Sigmoid colon (tissue), 7 donors: ENCODE results near the gene COL15A1. TPM values are rescaled to one million over a fixed set of nuclear protein-coding genes. Genes with fewer than 3 reads are reported as not detected.
"Not testable (repeated sequence)": the region's sequence is repeated elsewhere in the genome, so short reads cannot be mapped to it uniquely, and the experiment has no call there.

Experiments
- DNase-seq: peaks from one replicate; pipeline ENCODE4 v3.0.0-alpha.2; 2019
- H3K27ac ChIP-seq, 4 donors: fragments of 200-600 bp; sonication (generic); one replicate each; pipeline ENCODE4 v1.5.1; 2016 to 2019; ENCODE audit warnings: mild to moderate bottlenecking in 1 of 4
- H3K27me3 ChIP-seq, 3 donors: fragments of 200-600 bp; sonication (generic); one replicate each; pipeline ENCODE4 v1.5.1; 2019; ENCODE audit warnings: mild to moderate bottlenecking in 1 of 3
- H3K36me3 ChIP-seq, 4 donors: fragments of 200-600 bp; sonication (generic); one replicate each; pipeline ENCODE4 v1.5.1; 2016 to 2019
- H3K4me1 ChIP-seq, 4 donors: fragments of 200-600 bp; sonication (generic); one replicate each; pipeline ENCODE4 v1.5.1; 2017 to 2019
- H3K4me3 ChIP-seq, 4 donors: fragments of 200-600 bp; sonication (generic); one replicate each; pipeline ENCODE4 v1.5.1; 2017 to 2019; ENCODE audit warnings: mild to moderate bottlenecking in 2 of 4, moderate library complexity in 1 of 4
- H3K9me3 ChIP-seq, 4 donors: fragments of 200-600 bp in 3 of 4; sonication (generic) in 3 of 4; one replicate each; pipeline versions ENCODE4 v1.5.1 to v1.6.1; 2013 to 2019
- CTCF ChIP-seq, 4 experiments: fragments of 450-650 bp in 3 of 4; fragments of 200-600 bp in 1 of 4; IDR thresholded peaks; one replicate each; pipeline ENCODE4 v1.5.1; 2016 to 2019; ENCODE audit warnings: antibody characterized with exemption in 4 of 4, mild to moderate bottlenecking in 3 of 4, moderate library complexity in 2 of 4
- EP300 ChIP-seq, 4 donors: sonication (generic); formaldehyde crosslinking; IDR thresholded peaks; one replicate each; pipeline ENCODE4 v1.6.1; 2017; ENCODE audit warnings: antibody characterized with exemption in 4 of 4
- POLR2A ChIP-seq, 2 donors: fragments of 450-650 bp; IDR thresholded peaks; one replicate each; pipeline ENCODE4 v1.6.1; 2016; ENCODE audit warnings: antibody characterized with exemption in 2 of 2, mild to moderate bottlenecking in 2 of 2, moderate library complexity in 2 of 2
- POLR2AphosphoS5 ChIP-seq, 4 donors: sonication (generic); formaldehyde crosslinking; IDR thresholded peaks; one replicate each; pipeline ENCODE4 v1.6.1; 2017; ENCODE audit warnings: antibody characterized with exemption in 4 of 4
- WGBS, 2 donors: extraction: QIAGEN DNeasy Blood & Tissue Kit; methylation state at CpG; one replicate each; pipeline ENCODE4 v1.1.7; 2013; 5-methylcytosine and 5-hydroxymethylcytosine counted together
- intact Hi-C: fragments of 100-400 bp; cut with DNase I; formaldehyde crosslinking; loops from one replicate; pipeline ENCODE4 v1.15.1; 2023
- polyA plus RNA-seq, 3 donors: library from polyadenylated mRNA; stranded (reverse); fragments of 200-250 nt; gene quantifications; one replicate each; pipeline ENCODE4 v1.2.3, GENCODE V29; 2013
- total RNA-seq, 4 donors: library from RNA; depleted of rRNA; stranded (reverse); fragments of >200 nt; gene quantifications; one replicate each; pipeline ENCODE4 v1.1.0, GENCODE V29; 2016
- donor health status: healthy with polysubstance abuse.
- donor health status: Bipolar disorder and iron deficiency.
- donor health status: healthy.

Gene COL15A1
- total and polyA plus RNA-seq, 7 donors = under 0.01 to 104 (median 21.4) TPM

- Histone ChIP-seq H3K27ac (peak overlapping the region in 2 of 4 donors; percentile 14 to 78), H3K27me3 (no peaks in the 10 kb centered on the region), H3K4me1 (peaks cover 0 to 23% (median 13%) of the 10 kb centered on the region in 4 donors)
Observed at GRCh38 chr9:98907055-98907454, 36.7 kb upstream of the COL15A1 start.

GRCh38 chr9:98908897-98909634 lies 34.6 kb upstream of the COL15A1 start:
- TF ChIP-seq CTCF (IDR thresholded peaks at IDR 0.05) (no peak), POLR2AphosphoS5 (IDR thresholded peaks at IDR 0.05) (no peak), EP300 (IDR thresholded peaks at IDR 0.05) (no peak), POLR2A (IDR thresholded peaks at IDR 0.05) (no peak)
- intact Hi-C loops = no loop called here
- Histone ChIP-seq H3K36me3 (no peaks in the 10 kb centered on the region), H3K4me3 (no peak overlapping the region), H3K27me3 (no peaks in the 10 kb centered on the region), H3K4me1 (peaks cover 0 to 23% (median 13%) of the 10 kb centered on the region in 4 donors), H3K9me3 (no peaks in the 10 kb centered on the region), H3K27ac (peak overlapping the region; percentile 58 to 78 (median 67))
- WGBS, 2 donors = 69 to 76% methylated on average over 5 of the region's 5 CpGs
- DNase-seq = no peak

More at GRCh38 chr9:98907055-98907454, 36.7 kb upstream of the COL15A1 start:
- Histone ChIP-seq H3K4me3 (no peak overlapping the region), H3K36me3 (no peaks in the 10 kb centered on the region), H3K9me3 (no peaks in the 10 kb centered on the region)
- no peak for TF ChIP-seq POLR2AphosphoS5 (IDR thresholded peaks at IDR 0.05)
- no peak for TF ChIP-seq POLR2A (IDR thresholded peaks at IDR 0.05)
- intact Hi-C loops = no loop called here
- 80 to 90% methylated on average over 4 of the region's 4 CpGs for WGBS, 2 donors
- DNase-seq = no peak

GRCh38 chr9:98909935-98910334 lies 33.8 kb upstream of the COL15A1 start:
- 59 to 79% methylated on average over 1 of the region's 1 CpG for WGBS, 2 donors
- Histone ChIP-seq H3K9me3 (no peaks in the 10 kb centered on the region), H3K4me3 (no peak overlapping the region), H3K36me3 (no peaks in the 10 kb centered on the region), H3K4me1 (peaks cover 0 to 23% (median 13%) of the 10 kb centered on the region in 4 donors), H3K27ac (no peak overlapping the region), H3K27me3 (no peaks in the 10 kb centered on the region)
- no peak for DNase-seq
- TF ChIP-seq POLR2AphosphoS5 (IDR thresholded peaks at IDR 0.05) (no peak), EP300 (IDR thresholded peaks at IDR 0.05) (no peak)
- intact Hi-C loops = no loop called here

- intact Hi-C loops = no loop called here
- DNase-seq = no peak
- TF ChIP-seq CTCF (IDR thresholded peaks at IDR 0.05) (no peak), EP300 (IDR thresholded peaks at IDR 0.05) (no peak)
- 81 to 85% methylated on average over 5 of the region's 5 CpGs for WGBS, 2 donors
- Histone ChIP-seq H3K27ac (no peak overlapping the region), H3K4me1 (peaks cover 0 to 23% (median 13%) of the 10 kb centered on the region in 4 donors), H3K27me3 (no peaks in the 10 kb centered on the region), H3K36me3 (no peaks in the 10 kb centered on the region), H3K9me3 (no peaks in the 10 kb centered on the region), H3K4me3 (no peak overlapping the region)
Observed at GRCh38 chr9:98911042-98911441, 32.7 kb upstream of the COL15A1 start.

- H3K4me3 ChIP-seq, H3K27ac ChIP-seq, H3K36me3 ChIP-seq, intact Hi-C loops, DNase-seq, H3K27me3 ChIP-seq, H3K9me3 ChIP-seq: not testable (repeated sequence)
- WGBS, 2 donors = 79 to 93% methylated on average over 6 of the region's 6 CpGs
- peaks cover 0 to 26% (median 13%) of the 10 kb centered on the region in 4 donors for H3K4me1 ChIP-seq
Observed at GRCh38 chr9:98911738-98912137, 32.0 kb upstream of the COL15A1 start.

GRCh38 chr9:98912450-98912849 lies 31.3 kb upstream of the COL15A1 start:
- H3K4me3 ChIP-seq = no peak overlapping the region
- H3K9me3 ChIP-seq = no peaks in the 10 kb centered on the region
- no peak for DNase-seq
- H3K36me3 ChIP-seq = no peaks in the 10 kb centered on the region
- 76 to 86% methylated on average over 2 of the region's 2 CpGs for WGBS, 2 donors
- H3K27me3 ChIP-seq = no peaks in the 10 kb centered on the region
- H3K27ac ChIP-seq = no peak overlapping the region
- H3K4me1 ChIP-seq = peaks cover 0 to 29% (median 15%) of the 10 kb centered on the region in 4 donors
- TF ChIP-seq POLR2A (IDR thresholded peaks at IDR 0.05) (no peak), CTCF (IDR thresholded peaks at IDR 0.05) (no peak), POLR2AphosphoS5 (IDR thresholded peaks at IDR 0.05) (no peak), EP300 (IDR thresholded peaks at IDR 0.05) (no peak)
- intact Hi-C loops = no loop called here
